Urothelium cell line (cell line): ENCODE data around the gene SOX13.

Source experiments
- DNase-seq: peaks from one replicate; pipeline ENCODE4 v3.0.0; 2011; ENCODE audit warnings: low spot score, mixed read lengths
- FAIRE-seq: peaks from 2 replicates; lab custom pipeline; 2011; peaks lifted over from hg19 to GRCh38; lab: Jason Lieb, UNC

Gene SOX13

GRCh38 chr1:204103431-204103741 lies 30.5 kb downstream of the SOX13 start:
- DNase-seq (no peak), FAIRE-seq (no peak)

DNA sequence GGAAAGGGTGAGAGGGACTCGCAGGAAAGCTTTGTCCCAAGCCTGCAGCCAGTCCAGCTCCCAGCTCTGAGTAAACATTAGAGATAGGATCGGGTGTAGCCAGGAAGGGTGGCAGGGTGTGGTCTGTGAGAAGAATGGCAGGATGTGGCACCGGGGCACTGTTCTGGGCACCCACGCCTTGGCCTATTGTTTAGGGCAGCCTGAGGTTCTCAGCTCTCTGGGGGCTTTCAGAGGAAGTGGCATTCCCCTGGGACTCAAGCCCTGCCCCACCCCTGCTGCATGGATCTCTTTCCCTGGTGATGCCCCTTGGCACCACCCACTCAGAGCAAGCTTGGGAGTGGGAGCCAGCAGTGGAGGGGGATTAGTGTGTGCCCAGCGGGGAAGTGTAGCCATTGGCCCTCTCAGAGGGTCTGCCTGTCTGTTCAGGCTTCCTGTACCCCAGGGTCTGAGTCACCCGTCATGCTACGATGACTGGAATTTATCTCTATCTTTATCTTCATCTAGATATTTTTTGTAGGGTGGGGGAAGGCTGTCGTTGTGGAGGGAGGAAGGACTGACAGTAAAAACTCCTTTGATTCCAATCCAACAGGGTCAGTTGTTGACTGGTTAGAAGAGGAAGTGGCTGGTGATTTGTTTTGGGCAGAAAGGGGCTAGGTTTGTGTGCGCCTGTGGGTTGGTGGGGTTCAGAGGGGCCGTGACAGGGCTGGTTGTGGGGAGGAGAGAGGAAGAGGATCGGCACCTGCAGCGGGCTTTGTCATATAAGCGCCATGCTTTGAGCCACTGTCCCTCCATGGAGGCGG lies 31.6 kb downstream of the SOX13 start:
- FAIRE-seq (no peak), DNase-seq (peak; percentile 50)

GRCh38 chr1:204105131-204105515 lies 32.2 kb downstream of the SOX13 start:
- FAIRE-seq (no peak), DNase-seq (no peak)

- no peak for DNase-seq
- no peak for FAIRE-seq
These were observed 33.9 kb downstream of the SOX13 start for GRCh38 chr1:204106825-204107224.

DNA sequence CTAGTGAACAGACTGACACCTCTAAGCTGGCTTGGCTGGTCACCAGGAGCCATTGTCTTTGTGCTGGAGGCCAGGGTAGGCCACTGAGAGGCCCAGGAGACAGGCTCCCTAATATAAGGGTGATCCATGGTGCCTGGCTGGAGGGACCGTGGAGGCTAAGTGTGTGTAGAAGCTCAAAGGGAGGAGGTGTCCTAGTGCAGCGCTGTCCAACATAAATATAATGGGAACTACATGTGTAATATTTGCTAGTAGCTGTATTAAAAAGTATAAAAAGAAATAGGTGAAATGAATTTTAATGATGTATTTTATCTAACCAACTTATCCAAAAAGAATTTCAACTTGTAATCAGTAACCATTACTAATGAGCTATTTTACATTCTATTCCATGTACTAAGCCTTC lies 35.0 kb downstream of the SOX13 start:
- no peak for DNase-seq

DNA sequence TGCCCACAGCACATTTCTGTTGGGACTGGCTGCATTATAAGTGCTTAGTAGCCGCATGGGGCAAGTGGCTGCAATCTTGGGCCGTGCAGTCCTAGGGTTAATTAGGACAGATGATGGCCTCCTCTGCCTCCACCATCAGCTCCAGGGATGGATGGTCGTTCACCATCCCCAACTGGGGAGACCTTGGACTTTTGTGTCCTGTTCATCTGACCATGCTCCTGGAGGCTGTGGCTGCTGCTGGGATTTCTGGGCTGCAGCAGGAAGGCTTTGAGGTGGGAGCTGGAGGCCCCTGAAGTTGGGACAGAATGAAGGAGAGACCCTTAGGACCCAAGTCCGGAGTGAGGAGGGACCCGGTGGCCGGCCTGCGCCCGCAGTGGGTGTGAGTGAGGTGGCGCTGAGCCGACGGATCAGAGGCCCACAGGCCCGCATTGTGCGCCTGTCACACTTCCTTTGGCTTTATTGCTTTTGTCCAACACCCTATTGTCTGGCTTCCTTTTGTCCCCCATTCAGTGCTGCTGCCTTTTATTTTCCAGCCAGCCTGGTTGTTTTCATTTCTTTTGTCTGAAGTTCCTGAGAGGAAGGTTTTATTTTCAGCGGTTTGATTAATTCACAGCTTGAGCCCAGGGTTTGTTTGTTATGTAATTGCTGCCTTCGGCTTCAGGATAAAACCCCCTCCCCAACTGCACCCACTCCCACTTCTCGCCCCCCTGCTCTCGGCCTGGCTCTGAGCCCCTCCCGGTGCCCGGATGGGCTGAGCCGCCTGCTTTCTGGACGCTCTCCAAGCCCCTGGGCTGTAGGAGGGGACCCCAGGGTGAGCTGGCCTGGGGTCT lies 35.6 kb downstream of the SOX13 start:
- DNase-seq (no peak), FAIRE-seq (no peak)

More for the DNA sequence above, 35.0 kb downstream of the SOX13 start:
- no peak for FAIRE-seq

DNA sequence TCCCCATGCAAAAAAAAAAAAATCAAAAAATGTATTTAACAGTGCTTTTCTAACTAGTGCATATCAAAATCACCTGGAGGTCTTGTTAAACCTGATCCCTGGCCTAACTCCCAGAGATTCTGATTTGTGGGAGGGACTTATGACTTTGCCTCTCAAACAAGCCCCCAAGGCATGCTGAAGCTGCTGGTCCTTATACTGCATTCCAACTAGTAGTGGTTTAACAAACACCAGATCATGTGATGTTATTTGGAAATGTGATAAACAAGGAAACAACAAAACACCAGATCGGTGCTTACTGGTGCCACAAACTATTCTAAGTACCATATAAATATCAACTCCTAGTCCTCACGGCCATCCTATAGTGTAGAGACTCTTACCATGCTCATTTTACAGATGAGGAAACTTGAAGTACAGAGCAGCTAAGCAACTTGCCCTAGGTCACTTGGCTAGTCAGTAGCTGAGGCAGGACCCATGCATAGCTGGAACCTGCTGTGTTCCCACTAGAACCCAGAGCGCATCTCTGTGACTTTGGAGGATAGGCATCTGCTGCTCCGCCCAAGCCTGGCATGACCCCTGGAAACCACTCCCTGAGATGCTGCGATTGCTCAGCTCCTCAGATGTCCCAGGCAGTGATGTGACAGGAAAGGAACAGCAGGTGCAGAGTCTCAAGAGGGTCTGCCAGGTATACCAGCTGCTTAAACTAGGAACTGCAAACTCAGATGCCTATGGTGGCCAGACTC lies 38.1 kb downstream of the SOX13 start:
- DNase-seq (no peak), FAIRE-seq (no peak)

GRCh38 chr1:204112876-204113730 lies 40.2 kb downstream of the SOX13 start:
- DNase-seq (no peak), FAIRE-seq (no peak)

- DNase-seq (no peak), FAIRE-seq (no peak)
These were observed 41.0 kb downstream of the SOX13 start for GRCh38 chr1:204113896-204114295.

- no peak for FAIRE-seq
- no peak for DNase-seq
These were observed 41.7 kb downstream of the SOX13 start for GRCh38 chr1:204114606-204115005.

- DNase-seq, result no peak
- no peak for FAIRE-seq
These were observed 42.2 kb downstream of the SOX13 start for GRCh38 chr1:204115116-204115515.

DNA sequence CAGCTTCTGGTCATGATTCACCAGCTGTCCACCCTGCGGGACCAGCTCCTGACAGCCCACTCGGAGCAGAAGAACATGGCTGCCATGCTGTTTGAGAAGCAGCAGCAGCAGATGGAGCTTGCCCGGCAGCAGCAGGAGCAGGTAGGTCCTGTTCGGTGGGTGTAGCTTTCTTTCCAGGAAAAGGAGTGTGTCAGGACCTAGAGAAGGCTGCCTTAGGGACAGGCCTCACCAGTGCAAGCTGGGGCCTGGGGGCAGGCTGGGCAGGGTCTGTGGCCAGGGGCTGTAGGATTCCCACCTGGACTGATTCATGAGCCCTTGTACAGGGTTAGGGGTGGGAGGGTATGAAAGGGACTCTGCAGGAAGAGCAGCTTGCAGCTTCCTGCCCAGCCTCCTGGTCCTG lies 43.6 kb downstream of the SOX13 start:
- DNase-seq (no peak), FAIRE-seq (no peak)

- FAIRE-seq (no peak), DNase-seq (no peak)
These were observed 49.1 kb downstream of the SOX13 start for GRCh38 chr1:204121840-204122555.

DNA sequence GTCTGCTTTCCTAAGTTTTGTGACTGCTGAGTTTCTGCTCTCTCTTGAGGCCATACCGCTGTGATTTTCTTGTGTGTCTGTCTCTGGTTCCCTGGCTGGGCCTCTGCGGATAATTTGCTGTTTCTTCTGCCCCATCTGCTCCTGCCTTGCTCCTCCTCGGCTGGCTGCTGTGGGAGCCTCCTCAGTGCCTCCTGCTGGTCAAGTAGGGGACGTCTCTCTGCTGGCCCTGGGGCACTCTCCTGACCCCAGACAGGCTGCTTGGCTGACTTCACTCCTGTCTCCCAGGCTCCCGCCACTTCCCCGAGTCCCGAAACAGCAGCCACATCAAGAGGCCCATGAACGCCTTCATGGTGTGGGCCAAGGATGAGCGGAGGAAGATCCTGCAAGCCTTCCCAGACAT lies 50.5 kb downstream of the SOX13 start:
- DNase-seq (no peak), FAIRE-seq (no peak)

GRCh38 chr1:204124639-204125038 lies 51.7 kb downstream of the SOX13 start:
- FAIRE-seq (no peak), DNase-seq (no peak)

DNA sequence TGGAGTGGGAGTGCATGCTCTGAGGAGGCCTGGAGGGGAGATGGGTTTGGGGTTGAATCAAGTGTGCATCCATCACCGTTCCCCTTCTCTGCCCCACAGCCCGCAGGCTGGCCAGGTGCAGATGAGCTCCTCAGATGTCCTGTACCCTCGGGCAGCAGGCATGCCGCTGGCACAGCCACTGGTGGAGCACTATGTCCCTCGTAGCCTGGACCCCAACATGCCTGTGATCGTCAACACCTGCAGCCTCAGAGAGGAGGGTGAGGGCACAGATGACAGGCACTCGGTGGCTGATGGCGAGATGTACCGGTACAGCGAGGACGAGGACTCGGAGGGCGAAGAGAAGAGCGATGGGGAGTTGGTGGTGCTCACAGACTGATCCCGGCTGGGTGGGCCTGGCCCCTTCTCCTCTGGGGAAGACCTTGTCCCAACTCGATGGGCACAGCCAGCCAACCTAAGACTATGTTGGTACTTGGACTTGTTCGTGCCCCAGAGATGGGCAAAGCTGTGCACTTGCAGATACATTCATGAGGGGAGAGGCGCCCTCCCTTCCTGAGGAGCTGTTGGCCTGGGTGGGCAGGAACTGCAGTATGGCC lies 52.9 kb downstream of the SOX13 start:
- FAIRE-seq, result no peak
- no peak for DNase-seq

DNA sequence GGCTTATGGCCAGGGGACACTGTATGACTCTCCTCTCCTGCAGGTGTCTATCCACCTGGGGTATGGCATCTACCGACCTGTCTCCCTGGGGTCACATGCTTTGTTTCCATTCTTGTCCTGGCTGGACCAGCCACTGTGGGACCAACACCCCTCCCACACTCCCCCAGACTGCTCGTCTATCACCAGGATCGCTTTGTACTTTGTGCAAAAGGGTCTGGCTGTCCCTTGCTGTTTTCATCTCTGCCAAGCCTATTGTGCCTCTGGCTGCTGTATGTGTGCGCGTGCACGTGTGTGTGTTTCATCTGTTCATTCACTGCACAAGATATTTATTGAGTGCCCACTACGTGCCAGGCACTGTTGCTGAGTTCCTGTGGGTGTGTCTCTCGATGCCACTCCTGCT lies 53.5 kb downstream of the SOX13 start:
- DNase-seq, result no peak
- no peak for FAIRE-seq

GRCh38 chr1:204126956-204127355 lies 54.0 kb downstream of the SOX13 start:
- FAIRE-seq, result no peak

GRCh38 chr1:204127597-204128242 lies 54.8 kb downstream of the SOX13 start:
- FAIRE-seq (no peak), DNase-seq (peak; percentile 83)

More at GRCh38 chr1:204126956-204127355, 54.0 kb downstream of the SOX13 start:
- no peak for DNase-seq
